Prostate gland (tissue), 2 donors: ENCODE results near the gene WNT11.

ENCODE experiments used
- POLR2A ChIP-seq: fragments of 450-650 bp; IDR thresholded peaks from one replicate; pipeline ENCODE4 v1.6.1; 2016; ENCODE audit warnings: antibody characterized with exemption, mild to moderate bottlenecking
- POLR2AphosphoS5 ChIP-seq: sonication (generic); formaldehyde crosslinking; IDR thresholded peaks from one replicate; pipeline ENCODE4 v1.6.1; 2017; ENCODE audit warnings: antibody characterized with exemption
- TF ChIP-seq, protein P1 (sequence below), 4 experiments: fragments of 200-600 bp in 2 of 4; fragments of 450-650 bp in 2 of 4; sonication (generic) in 2 of 4; IDR thresholded peaks; 1 replicate in 3 of 4; 2 replicates in 1 of 4; pipeline ENCODE4 v1.5.1; 2016 to 2019; ENCODE audit warnings: antibody characterized with exemption in 4 of 4, mild to moderate bottlenecking in 2 of 4, moderate library complexity in 2 of 4

DNA sequence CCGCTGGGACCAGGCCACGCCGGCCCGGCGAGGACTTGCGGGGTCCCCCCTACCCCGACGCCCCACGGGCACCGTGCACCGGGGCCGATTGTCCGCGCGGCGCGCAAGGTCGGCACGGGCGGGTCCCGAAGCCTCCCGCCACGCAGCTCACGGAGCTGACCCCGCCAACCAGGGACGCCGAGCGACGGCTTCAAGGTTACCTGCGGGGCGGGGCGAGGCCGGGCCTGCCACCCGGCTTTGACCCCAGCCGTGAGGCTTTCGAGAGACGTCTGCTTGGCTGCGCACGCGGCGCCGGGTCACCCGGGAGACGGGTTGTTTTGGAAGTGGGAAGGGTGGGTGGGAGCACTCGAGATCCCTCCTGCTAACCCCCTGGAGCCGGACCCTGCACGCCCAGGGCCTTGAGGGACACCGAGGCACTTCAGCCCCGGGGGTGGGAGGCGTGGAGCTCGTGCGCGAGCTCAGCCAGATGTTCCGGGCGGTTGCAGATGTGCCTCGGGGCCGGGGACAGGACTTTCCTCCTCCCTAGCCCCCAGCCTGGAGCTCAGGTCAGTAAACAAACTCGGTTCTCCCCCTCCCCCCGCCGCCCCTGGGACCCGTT lies 3.2 kb upstream of the WNT11 start:
- TF ChIP-seq POLR2A (no peak), POLR2AphosphoS5 (no peak)
- TF ChIP-seq, protein P1, sequence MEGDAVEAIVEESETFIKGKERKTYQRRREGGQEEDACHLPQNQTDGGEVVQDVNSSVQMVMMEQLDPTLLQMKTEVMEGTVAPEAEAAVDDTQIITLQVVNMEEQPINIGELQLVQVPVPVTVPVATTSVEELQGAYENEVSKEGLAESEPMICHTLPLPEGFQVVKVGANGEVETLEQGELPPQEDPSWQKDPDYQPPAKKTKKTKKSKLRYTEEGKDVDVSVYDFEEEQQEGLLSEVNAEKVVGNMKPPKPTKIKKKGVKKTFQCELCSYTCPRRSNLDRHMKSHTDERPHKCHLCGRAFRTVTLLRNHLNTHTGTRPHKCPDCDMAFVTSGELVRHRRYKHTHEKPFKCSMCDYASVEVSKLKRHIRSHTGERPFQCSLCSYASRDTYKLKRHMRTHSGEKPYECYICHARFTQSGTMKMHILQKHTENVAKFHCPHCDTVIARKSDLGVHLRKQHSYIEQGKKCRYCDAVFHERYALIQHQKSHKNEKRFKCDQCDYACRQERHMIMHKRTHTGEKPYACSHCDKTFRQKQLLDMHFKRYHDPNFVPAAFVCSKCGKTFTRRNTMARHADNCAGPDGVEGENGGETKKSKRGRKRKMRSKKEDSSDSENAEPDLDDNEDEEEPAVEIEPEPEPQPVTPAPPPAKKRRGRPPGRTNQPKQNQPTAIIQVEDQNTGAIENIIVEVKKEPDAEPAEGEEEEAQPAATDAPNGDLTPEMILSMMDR (IDR thresholded peaks at IDR 0.05): no peak
